Fibroblast of lung (primary cell): ENCODE results near the gene KCTD13.

Source experiments
- EZH2 ChIP-seq: IDR thresholded peaks from 2 replicates; pipeline ENCODE4 v1.5.1; 2012; ENCODE audit warnings: low read length, control low read depth, mild to moderate bottlenecking; ENCODE audit errors: missing control alignments
- TF ChIP-seq, protein P1 (sequence below), 2 donors: IDR thresholded peaks in 1 of 2; conservative IDR thresholded peaks in 1 of 2; 1 replicate in 1 of 2; 2 replicates in 1 of 2; pipeline ENCODE4 v1.5.1; 2011 to 2012; ENCODE audit warnings: low read length in 2 of 2, control low read depth in 1 of 2, inconsistent platforms in 1 of 2, low read depth in 1 of 2, mild to moderate bottlenecking in 1 of 2

GRCh38 chr16:29951625-29952365 is 25.8 kb upstream of the KCTD13 start:
- TF ChIP-seq, protein P1, sequence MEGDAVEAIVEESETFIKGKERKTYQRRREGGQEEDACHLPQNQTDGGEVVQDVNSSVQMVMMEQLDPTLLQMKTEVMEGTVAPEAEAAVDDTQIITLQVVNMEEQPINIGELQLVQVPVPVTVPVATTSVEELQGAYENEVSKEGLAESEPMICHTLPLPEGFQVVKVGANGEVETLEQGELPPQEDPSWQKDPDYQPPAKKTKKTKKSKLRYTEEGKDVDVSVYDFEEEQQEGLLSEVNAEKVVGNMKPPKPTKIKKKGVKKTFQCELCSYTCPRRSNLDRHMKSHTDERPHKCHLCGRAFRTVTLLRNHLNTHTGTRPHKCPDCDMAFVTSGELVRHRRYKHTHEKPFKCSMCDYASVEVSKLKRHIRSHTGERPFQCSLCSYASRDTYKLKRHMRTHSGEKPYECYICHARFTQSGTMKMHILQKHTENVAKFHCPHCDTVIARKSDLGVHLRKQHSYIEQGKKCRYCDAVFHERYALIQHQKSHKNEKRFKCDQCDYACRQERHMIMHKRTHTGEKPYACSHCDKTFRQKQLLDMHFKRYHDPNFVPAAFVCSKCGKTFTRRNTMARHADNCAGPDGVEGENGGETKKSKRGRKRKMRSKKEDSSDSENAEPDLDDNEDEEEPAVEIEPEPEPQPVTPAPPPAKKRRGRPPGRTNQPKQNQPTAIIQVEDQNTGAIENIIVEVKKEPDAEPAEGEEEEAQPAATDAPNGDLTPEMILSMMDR (conservative IDR thresholded peaks at IDR 0.05 in 1 of 2, IDR thresholded peaks at IDR 0.05 in 1 of 2; ENCODE audit: low read depth in 1 of 2, low read length in 2 of 2), result no peak
- no peak for TF ChIP-seq EZH2
